ENCODE measurements around the gene LTB4R.

Gene LTB4R

DNA sequence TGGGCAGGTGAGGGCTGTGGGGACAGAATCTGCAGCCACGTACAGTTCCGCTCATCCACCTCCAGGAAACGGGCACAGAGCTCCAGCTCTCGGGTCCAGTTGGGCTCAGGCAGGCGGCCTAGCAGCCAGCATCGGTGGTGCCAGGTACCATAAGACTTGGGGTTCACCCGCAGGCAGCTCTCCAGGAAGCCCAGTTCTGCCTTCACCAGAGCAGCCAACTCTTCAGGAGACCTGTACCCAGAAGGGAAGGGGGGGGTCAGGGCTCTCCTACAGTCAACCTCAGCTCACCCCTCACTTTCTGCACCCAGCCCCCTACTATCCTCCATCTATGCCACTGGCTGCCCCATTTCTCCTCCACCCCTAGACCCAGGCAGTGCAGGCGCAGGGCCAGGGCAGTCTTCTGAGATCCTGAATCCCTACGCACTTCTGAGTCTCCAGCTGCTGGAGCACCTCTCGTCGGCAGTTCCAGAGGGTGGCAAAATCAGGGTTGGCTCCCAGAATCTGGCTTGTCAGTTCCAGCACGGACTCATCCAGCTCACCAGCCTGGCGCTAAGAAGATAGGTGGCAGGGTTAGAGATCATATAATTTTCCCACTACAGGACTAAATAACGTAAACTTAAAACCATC is 41.3 kb upstream of the LTB4R start:
- H3K27me3 ChIP-seq (ENCODE audit: control insufficient read depth in 2 of 2, insufficient read depth in 2 of 2, low read length in 2 of 2), result no peaks in the 10 kb centered on the region
- peaks cover 29 to 34% of the 10 kb centered on the region in 2 donors for H3K36me3 ChIP-seq (ENCODE audit: control insufficient read depth in 2 of 2, insufficient read depth in 2 of 2, low read length in 2 of 2)
- H3K4me3 ChIP-seq (ENCODE audit: low read length in 2 of 2), result no peak overlapping the region
- no peak overlapping the region for H3K27ac ChIP-seq (ENCODE audit: low read depth in 2 of 2, low read length in 2 of 2)
- H3K4me1 ChIP-seq (ENCODE audit: control insufficient read depth in 2 of 2, insufficient read depth in 2 of 2, low read length in 2 of 2), result peaks cover 5 to 10% of the 10 kb centered on the region in 2 donors
- H3K9ac ChIP-seq (ENCODE audit: low read depth in 1 of 2, low read length in 2 of 2), result no peak overlapping the region
- H3K9me3 ChIP-seq (ENCODE audit: control insufficient read depth in 2 of 2, low read length in 2 of 2), result no peaks in the 10 kb centered on the region

DNA sequence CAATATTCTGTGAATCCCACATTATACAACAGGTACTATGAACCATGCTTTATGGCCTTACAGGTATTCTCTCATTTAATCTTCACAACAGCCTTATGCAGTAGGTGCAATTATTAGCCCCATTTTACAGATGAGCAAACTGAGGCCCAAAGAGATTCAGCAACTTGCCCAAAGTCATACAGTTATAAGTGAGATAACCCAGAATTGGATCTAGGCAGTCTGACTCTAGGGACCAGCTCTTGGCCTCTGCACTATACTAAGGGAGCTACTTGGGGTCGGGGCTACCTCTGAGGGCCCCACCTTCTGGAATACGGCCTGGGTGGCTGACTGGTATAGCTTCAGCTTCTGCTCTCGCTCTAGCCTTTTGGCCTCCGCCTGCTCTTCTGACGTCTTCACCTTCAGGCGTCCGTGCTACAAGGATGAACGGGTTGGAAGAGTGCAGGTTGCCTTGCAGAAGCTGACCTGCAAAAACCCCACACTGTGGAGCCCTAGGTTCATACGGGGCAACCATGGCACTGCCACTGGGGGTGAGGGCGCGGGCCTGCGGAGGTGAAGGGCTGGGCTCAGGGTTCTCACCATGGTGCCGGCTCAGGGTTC is 40.7 kb upstream of the LTB4R start:
- peaks cover 5 to 10% of the 10 kb centered on the region in 2 donors for H3K4me1 ChIP-seq (ENCODE audit: control insufficient read depth in 2 of 2, insufficient read depth in 2 of 2, low read length in 2 of 2)
- H3K27ac ChIP-seq (ENCODE audit: low read depth in 2 of 2, low read length in 2 of 2), result peak overlapping the region; percentile 97 to 98
- peak overlapping the region; percentile 95 to 98 for H3K4me3 ChIP-seq (ENCODE audit: low read length in 2 of 2)
- H3K9ac ChIP-seq (ENCODE audit: low read depth in 1 of 2, low read length in 2 of 2), result peak overlapping the region; percentile 95 to 97
- no peaks in the 10 kb centered on the region for H3K27me3 ChIP-seq (ENCODE audit: control insufficient read depth in 2 of 2, insufficient read depth in 2 of 2, low read length in 2 of 2)
- peaks cover 28 to 32% of the 10 kb centered on the region in 2 donors for H3K36me3 ChIP-seq (ENCODE audit: control insufficient read depth in 2 of 2, insufficient read depth in 2 of 2, low read length in 2 of 2)
- H3K9me3 ChIP-seq (ENCODE audit: control insufficient read depth in 2 of 2, low read length in 2 of 2), result no peaks in the 10 kb centered on the region

DNA sequence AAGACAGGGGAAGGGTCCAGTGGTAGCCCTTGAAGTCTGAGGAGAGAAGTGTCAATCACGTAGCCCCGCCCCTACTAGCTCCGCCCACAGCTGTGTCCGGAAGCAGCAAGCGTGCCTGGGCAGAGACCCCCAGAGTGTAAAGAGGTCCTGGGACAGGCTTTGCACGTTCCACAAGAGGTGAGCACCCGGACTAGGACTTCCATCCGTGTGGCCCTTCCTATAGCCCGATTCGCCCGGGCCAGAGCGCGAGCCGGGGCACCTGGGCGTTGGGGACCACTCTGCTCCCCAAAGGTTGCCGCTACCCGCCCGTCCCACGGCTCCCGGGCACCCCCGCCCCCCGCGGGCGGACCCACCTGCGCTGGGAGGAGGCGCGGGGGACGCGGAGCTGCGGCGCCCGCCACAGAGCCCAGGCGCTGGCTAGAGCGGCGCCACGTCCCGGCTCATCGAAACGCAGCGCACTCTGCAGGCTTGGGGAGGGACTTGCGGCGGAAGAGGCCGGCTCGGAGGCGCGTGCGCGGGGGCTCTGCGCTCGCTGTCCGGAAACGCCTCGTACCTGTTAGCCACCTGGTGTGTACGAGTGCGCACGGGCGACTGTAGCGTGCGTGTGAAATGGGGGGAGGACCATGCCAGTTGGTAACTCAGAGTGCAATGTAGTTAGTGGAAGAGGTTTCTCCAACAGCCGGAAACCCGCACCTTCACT is 40.0 kb upstream of the LTB4R start, which contains the start of gene RABGGTA:
TSS of gene RABGGTA (minus strand) at position 464 of the 700 bp plus-strand sequence. CDS start 482 bp downstream, outside the sequence.
- H3K9ac ChIP-seq (ENCODE audit: low read depth in 1 of 2, low read length in 2 of 2), result peak within 1 kb of the TSS; percentile 95 to 97
- H3K4me3 ChIP-seq (ENCODE audit: low read length in 2 of 2), result peak within 1 kb of the TSS; percentile 95 to 98
- H3K27ac ChIP-seq (ENCODE audit: low read depth in 2 of 2, low read length in 2 of 2), result peak within 1 kb of the TSS; percentile 97 to 98
- peaks cover 5 to 10% of the 10 kb centered on the region in 2 donors for H3K4me1 ChIP-seq (ENCODE audit: control insufficient read depth in 2 of 2, insufficient read depth in 2 of 2, low read length in 2 of 2)
- no peaks in the 10 kb centered on the region for H3K27me3 ChIP-seq (ENCODE audit: control insufficient read depth in 2 of 2, insufficient read depth in 2 of 2, low read length in 2 of 2)
- peaks cover 23 to 26% of the 10 kb centered on the region in 2 donors for H3K36me3 ChIP-seq (ENCODE audit: control insufficient read depth in 2 of 2, insufficient read depth in 2 of 2, low read length in 2 of 2)
- no peaks in the 10 kb centered on the region for H3K9me3 ChIP-seq (ENCODE audit: control insufficient read depth in 2 of 2, low read length in 2 of 2)

DNA sequence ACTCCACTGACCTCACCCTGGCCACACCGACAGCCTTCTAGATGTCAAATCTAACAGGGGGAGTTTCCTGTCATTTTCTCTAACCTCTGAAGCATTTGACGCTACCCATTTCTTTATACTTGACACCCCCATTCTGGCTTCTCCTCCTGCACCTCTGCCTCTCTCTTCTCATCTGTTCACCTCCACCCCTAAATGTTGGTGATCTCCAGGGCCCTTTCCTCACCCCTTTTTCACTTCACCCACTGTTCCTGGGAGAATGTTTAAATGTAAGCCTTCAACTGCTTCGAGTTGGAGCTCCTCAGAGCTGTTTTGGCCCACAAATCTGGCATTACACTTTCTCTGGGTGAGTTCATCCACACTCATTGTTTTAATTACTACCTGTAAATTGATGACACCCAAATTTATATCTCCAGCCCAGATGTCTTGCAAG is 39.5 kb upstream of the LTB4R start:
- Histone ChIP-seq H3K9ac (ENCODE audit: low read depth in 1 of 2, low read length in 2 of 2) (peak overlapping the region; percentile 95 to 97), H3K27ac (ENCODE audit: low read depth in 2 of 2, low read length in 2 of 2) (peak overlapping the region; percentile 97 to 98), H3K9me3 (ENCODE audit: control insufficient read depth in 2 of 2, low read length in 2 of 2) (no peaks in the 10 kb centered on the region), H3K27me3 (ENCODE audit: control insufficient read depth in 2 of 2, insufficient read depth in 2 of 2, low read length in 2 of 2) (no peaks in the 10 kb centered on the region), H3K4me3 (ENCODE audit: low read length in 2 of 2) (peak overlapping the region; percentile 95 to 98), H3K36me3 (ENCODE audit: control insufficient read depth in 2 of 2, insufficient read depth in 2 of 2, low read length in 2 of 2) (peaks cover 18 to 20% of the 10 kb centered on the region in 2 donors), H3K4me1 (ENCODE audit: control insufficient read depth in 2 of 2, insufficient read depth in 2 of 2, low read length in 2 of 2) (peaks cover 5 to 10% of the 10 kb centered on the region in 2 donors)

DNA sequence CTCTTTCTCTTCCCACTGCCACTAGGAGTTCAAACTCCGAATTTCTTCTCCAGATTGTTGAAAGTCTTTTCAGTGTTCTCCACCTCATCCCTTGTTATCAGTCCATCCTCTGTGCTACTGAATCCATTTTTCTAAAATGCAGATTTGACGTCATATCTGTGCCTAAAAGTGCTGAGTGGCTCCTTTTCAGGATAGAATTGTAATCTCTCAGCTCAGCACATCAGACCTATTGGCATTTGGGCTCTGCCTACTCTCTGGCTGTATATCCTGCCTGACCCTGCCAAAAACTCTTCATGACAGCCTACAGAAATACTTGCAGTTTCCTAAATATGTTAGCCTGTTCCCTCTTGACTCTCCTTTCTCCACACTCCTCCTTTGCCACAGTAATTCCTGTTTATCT is 38.8 kb upstream of the LTB4R start:
- no peaks in the 10 kb centered on the region for H3K27me3 ChIP-seq (ENCODE audit: control insufficient read depth in 2 of 2, insufficient read depth in 2 of 2, low read length in 2 of 2)
- no peak overlapping the region for H3K9ac ChIP-seq (ENCODE audit: low read depth in 1 of 2, low read length in 2 of 2)
- peaks cover 8 to 10% of the 10 kb centered on the region in 2 donors for H3K4me1 ChIP-seq (ENCODE audit: control insufficient read depth in 2 of 2, insufficient read depth in 2 of 2, low read length in 2 of 2)
- H3K36me3 ChIP-seq (ENCODE audit: control insufficient read depth in 2 of 2, insufficient read depth in 2 of 2, low read length in 2 of 2), result peaks cover 11 to 14% of the 10 kb centered on the region in 2 donors
- H3K27ac ChIP-seq (ENCODE audit: low read depth in 2 of 2, low read length in 2 of 2), result no peak overlapping the region
- H3K4me3 ChIP-seq (ENCODE audit: low read length in 2 of 2), result no peak overlapping the region
- H3K9me3 ChIP-seq (ENCODE audit: control insufficient read depth in 2 of 2, low read length in 2 of 2), result no peaks in the 10 kb centered on the region

DNA sequence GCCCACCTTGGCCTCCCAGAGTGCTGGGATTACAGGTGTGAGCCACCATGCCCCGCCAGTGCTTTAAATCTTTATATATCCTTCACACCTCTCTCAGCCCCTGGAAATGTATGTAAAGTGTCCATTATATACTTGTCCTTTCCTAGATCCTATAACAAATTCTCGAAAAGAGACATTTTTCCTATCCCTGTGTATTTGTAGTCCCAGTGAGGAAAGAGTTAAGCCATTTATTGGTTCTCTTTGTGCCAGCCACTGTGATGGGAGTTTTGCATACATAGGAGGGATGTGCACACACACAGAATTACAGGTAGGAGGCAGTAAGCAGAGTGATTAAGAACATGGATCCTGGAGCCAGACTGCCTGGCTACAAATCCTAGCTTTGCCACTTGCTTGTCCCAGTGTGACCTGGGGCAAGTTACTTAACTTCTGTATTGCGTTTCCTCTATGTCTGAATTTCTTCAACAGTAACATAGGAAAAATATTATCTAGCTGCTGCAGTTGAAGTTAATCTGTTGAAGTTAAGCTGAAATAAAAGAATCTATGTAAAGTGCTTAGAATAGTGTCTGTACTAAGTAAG is 37.8 kb upstream of the LTB4R start:
- Histone ChIP-seq H3K4me3 (ENCODE audit: low read length in 2 of 2) (no peak overlapping the region), H3K27ac (ENCODE audit: low read depth in 2 of 2, low read length in 2 of 2) (peak overlapping the region in 1 of 2 donors; percentile 17), H3K4me1 (ENCODE audit: control insufficient read depth in 2 of 2, insufficient read depth in 2 of 2, low read length in 2 of 2) (peaks cover 10 to 13% of the 10 kb centered on the region in 2 donors)

DNA sequence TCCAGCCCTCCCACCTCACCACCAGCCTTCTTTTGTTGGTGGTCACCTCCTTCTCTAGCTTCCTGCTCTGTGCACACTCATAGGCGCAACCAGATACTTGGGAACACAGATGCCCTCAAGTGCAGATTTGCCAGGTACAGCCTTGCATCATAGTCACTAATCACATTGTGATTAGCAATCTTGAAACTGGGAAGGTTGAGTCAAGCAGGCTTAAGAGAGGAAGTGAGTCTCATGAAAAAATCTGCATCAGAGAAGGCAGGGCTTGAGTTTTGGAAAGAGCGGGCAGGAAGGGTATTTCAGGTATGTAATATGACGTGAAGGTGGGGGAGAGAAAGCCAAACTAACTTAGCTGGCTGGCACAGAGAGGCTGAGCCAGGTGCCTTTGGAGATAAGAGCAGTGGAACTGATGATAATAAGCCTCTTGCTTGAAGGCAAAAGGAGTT is 37.2 kb upstream of the LTB4R start:
- no peaks in the 10 kb centered on the region for H3K27me3 ChIP-seq (ENCODE audit: control insufficient read depth in 2 of 2, insufficient read depth in 2 of 2, low read length in 2 of 2)
- H3K27ac ChIP-seq (ENCODE audit: low read depth in 2 of 2, low read length in 2 of 2), result peak overlapping the region in 1 of 2 donors; percentile 17
- H3K9me3 ChIP-seq (ENCODE audit: control insufficient read depth in 2 of 2, low read length in 2 of 2), result no peaks in the 10 kb centered on the region
- peak overlapping the region in 1 of 2 donors; percentile 10 for H3K9ac ChIP-seq (ENCODE audit: low read depth in 1 of 2, low read length in 2 of 2)
- H3K4me3 ChIP-seq (ENCODE audit: low read length in 2 of 2), result no peak overlapping the region
- H3K36me3 ChIP-seq (ENCODE audit: control insufficient read depth in 2 of 2, insufficient read depth in 2 of 2, low read length in 2 of 2), result peaks cover 3 to 4% of the 10 kb centered on the region in 2 donors
- H3K4me1 ChIP-seq (ENCODE audit: control insufficient read depth in 2 of 2, insufficient read depth in 2 of 2, low read length in 2 of 2), result peaks cover 10 to 13% of the 10 kb centered on the region in 2 donors

More for the DNA sequence above, 37.8 kb upstream of the LTB4R start:
- Histone ChIP-seq H3K9me3 (ENCODE audit: control insufficient read depth in 2 of 2, low read length in 2 of 2) (no peaks in the 10 kb centered on the region), H3K9ac (ENCODE audit: low read depth in 1 of 2, low read length in 2 of 2) (no peak overlapping the region), H3K36me3 (ENCODE audit: control insufficient read depth in 2 of 2, insufficient read depth in 2 of 2, low read length in 2 of 2) (peaks cover 9 to 10% of the 10 kb centered on the region in 2 donors), H3K27me3 (ENCODE audit: control insufficient read depth in 2 of 2, insufficient read depth in 2 of 2, low read length in 2 of 2) (no peaks in the 10 kb centered on the region)

DNA sequence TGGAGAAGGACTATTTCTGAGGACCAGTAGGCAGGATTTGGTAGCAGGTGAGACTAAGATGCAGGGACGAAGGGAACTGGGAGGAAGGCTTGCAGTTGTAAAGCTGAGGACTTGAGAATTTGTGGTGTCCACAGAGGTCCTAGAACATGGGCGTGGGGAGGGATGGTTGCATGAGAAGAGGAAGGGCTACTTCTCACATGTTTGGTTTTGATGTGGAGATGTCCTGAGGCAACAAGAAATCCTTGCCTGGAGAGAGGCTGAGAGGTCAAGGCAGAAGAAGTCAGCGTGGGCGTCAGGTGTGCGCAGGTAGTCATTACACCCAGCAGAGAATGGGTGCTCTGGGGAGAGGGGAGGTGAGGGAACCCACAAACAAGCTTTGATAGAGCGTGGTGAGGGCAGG is 34.2 kb upstream of the LTB4R start:
- no peak overlapping the region for H3K9ac ChIP-seq (ENCODE audit: low read depth in 1 of 2, low read length in 2 of 2)
- H3K36me3 ChIP-seq (ENCODE audit: control insufficient read depth in 2 of 2, insufficient read depth in 2 of 2, low read length in 2 of 2), result no peaks in the 10 kb centered on the region
- no peak overlapping the region for H3K4me3 ChIP-seq (ENCODE audit: low read length in 2 of 2)
- H3K4me1 ChIP-seq (ENCODE audit: control insufficient read depth in 2 of 2, insufficient read depth in 2 of 2, low read length in 2 of 2), result peaks cover under 1 to 8% of the 10 kb centered on the region in 2 donors
- no peaks in the 10 kb centered on the region for H3K27me3 ChIP-seq (ENCODE audit: control insufficient read depth in 2 of 2, insufficient read depth in 2 of 2, low read length in 2 of 2)
- no peaks in the 10 kb centered on the region for H3K9me3 ChIP-seq (ENCODE audit: control insufficient read depth in 2 of 2, low read length in 2 of 2)
- H3K27ac ChIP-seq (ENCODE audit: low read depth in 2 of 2, low read length in 2 of 2), result no peak overlapping the region

DNA sequence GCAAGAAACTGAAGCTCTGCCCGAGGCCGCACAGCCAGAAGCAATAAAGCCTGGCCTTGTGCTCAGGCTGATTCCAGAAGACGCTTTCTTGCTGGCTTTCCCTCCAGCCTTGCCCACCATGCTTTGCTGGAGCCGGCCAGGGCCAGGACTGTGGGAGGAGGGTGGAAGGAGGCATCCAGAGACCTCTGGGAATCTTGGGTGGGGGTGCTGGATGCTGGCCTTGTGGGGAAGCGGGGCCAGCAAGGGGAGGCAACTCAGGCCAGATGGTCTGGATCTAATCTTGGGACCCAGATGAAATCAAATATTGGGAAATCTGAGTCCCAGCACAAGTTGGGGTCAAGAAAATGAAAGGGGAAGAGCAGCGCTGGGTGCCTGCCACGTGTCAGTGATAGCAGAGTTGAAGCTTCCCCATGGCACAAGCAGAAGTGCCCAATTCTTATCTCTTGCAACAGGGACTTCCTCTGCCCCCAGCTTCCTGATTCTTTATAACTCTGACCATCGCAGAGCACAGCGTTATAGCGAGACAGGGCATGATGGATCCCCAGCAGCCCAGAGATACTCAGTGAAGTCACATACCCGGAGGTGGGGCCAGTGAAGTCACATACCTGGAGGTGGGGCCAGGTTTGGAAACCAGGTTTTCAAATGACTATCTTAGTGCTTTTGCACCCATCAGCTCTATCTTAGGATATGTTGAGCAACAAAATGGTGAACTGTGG is 33.5 kb upstream of the LTB4R start:
- Histone ChIP-seq H3K27ac (ENCODE audit: low read depth in 2 of 2, low read length in 2 of 2) (no peak overlapping the region), H3K9ac (ENCODE audit: low read depth in 1 of 2, low read length in 2 of 2) (no peak overlapping the region), H3K36me3 (ENCODE audit: control insufficient read depth in 2 of 2, insufficient read depth in 2 of 2, low read length in 2 of 2) (no peaks in the 10 kb centered on the region), H3K4me1 (ENCODE audit: control insufficient read depth in 2 of 2, insufficient read depth in 2 of 2, low read length in 2 of 2) (peaks cover 0 to 8% of the 10 kb centered on the region in 2 donors), H3K4me3 (ENCODE audit: low read length in 2 of 2) (no peak overlapping the region), H3K27me3 (ENCODE audit: control insufficient read depth in 2 of 2, insufficient read depth in 2 of 2, low read length in 2 of 2) (no peaks in the 10 kb centered on the region), H3K9me3 (ENCODE audit: control insufficient read depth in 2 of 2, low read length in 2 of 2) (no peaks in the 10 kb centered on the region)
